Progenitor cell of endocrine pancreas (in vitro differentiated cells): Measurements from ENCODE around the gene CC2D1B. TPM values are rescaled to one million over a fixed set of nuclear protein-coding genes. Genes with fewer than 3 reads are reported as not detected.

Experiments used
- DNase-seq: peaks from one replicate; pipeline ENCODE4 v3.0.0; 2021; ENCODE audit warnings: low spot score; ENCODE audit not compliant: unreplicated experiment
- H3K27ac Mint-ChIP-seq: 2 replicates; pipeline ENCODE4 v1.8.0; 2021; ENCODE audit warnings: mild to moderate bottlenecking, moderate library complexity, mixed read lengths
- H3K27me3 Mint-ChIP-seq: 2 replicates; pipeline ENCODE4 v1.8.0; 2021; ENCODE audit warnings: mixed read lengths
- H3K36me3 Mint-ChIP-seq: 2 replicates; pipeline ENCODE4 v1.8.0; 2022; ENCODE audit warnings: mixed read lengths; ENCODE audit not compliant: insufficient read depth
- H3K4me1 Mint-ChIP-seq: 2 replicates; pipeline ENCODE4 v1.8.0; 2021; ENCODE audit warnings: low read depth, mixed read lengths
- H3K4me3 Mint-ChIP-seq: 2 replicates; pipeline ENCODE4 v1.8.0; 2021; ENCODE audit warnings: low read depth, mild to moderate bottlenecking, moderate library complexity, mixed read lengths
- H3K9me3 Mint-ChIP-seq: 2 replicates; pipeline ENCODE4 v1.8.0; 2021; ENCODE audit warnings: low read depth, mixed read lengths
- total RNA-seq: library from RNA; stranded (reverse); gene quantifications from 2 replicates; pipeline ENCODE4 v1.2.1, GENCODE V29; 2021
- TF ChIP-seq, protein P1 (sequence below): fragments of 200-600 bp; sonication (generic); IDR thresholded peaks from one replicate; pipeline ENCODE4 v1.5.0; 2021; ENCODE audit warnings: antibody characterized with exemption, mild to moderate bottlenecking; ENCODE audit not compliant: unreplicated experiment

The CC2D1B gene
- total RNA-seq, 1 donor from 2014 or later, result 42.7 TPM

DNA sequence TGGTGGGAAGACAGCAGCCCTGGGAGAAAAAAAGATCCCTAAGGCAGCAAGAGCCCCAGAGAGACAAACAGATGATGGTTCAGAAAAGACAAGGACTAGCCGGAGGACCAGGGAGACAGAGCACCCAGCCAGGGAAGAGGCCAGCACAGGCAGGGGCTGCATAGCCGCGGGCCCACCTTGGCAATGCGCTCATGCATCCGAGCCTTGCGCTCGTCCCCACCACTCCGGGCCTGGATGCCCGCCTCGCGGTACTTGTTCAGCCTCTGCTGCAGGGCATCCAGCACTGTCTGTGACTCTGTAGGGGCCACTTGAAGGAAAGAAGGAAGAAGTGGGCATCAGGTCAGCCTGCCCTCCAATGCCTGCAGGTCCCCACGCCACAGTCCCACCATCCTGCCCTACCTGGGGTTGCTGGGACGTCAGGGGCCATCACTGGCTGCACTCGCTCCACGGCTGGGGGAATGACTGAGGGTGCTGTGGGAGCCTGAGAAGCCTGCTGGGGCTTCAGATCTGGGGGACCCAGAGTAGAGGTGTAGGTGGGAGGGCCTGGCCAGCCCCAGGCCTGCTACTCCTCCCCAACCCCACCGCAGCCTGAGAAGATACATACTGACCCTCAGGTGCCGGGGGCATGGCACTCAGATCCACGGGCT, 7.0 kb downstream of the CC2D1B start:
- no peak overlapping the region for H3K27ac Mint-ChIP-seq
- H3K27me3 Mint-ChIP-seq, result no peaks in the 10 kb centered on the region
- no peaks in the 10 kb centered on the region for H3K4me1 Mint-ChIP-seq
- no peak for DNase-seq
- H3K4me3 Mint-ChIP-seq, result no peak overlapping the region
- TF ChIP-seq, protein P1, sequence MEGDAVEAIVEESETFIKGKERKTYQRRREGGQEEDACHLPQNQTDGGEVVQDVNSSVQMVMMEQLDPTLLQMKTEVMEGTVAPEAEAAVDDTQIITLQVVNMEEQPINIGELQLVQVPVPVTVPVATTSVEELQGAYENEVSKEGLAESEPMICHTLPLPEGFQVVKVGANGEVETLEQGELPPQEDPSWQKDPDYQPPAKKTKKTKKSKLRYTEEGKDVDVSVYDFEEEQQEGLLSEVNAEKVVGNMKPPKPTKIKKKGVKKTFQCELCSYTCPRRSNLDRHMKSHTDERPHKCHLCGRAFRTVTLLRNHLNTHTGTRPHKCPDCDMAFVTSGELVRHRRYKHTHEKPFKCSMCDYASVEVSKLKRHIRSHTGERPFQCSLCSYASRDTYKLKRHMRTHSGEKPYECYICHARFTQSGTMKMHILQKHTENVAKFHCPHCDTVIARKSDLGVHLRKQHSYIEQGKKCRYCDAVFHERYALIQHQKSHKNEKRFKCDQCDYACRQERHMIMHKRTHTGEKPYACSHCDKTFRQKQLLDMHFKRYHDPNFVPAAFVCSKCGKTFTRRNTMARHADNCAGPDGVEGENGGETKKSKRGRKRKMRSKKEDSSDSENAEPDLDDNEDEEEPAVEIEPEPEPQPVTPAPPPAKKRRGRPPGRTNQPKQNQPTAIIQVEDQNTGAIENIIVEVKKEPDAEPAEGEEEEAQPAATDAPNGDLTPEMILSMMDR, result no peak
- no peaks in the 10 kb centered on the region for H3K9me3 Mint-ChIP-seq
- peaks cover 33% of the 10 kb centered on the region for H3K36me3 Mint-ChIP-seq

DNA sequence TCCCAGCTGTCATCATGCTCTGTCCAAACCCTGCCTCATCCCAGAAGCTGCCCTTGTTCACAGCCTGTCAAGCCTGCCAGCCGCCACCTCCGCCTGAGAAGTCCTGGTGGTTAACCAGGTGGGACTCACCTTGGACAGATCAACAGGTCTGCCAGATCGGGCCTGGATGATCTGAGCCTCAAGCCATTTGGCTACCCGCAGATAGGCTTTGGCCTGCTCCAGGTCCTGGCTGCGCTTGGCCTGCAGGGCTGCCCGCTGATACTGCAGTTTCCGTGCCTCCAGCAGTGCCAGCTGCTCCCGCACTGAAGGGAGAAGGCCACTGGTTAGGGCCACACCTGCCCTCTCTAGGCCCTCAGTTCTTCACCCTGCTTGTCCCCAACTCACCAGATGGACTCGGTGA, 8.6 kb downstream of the CC2D1B start:
- Mint-ChIP-seq H3K4me3 (no peak overlapping the region), H3K36me3 (peaks cover 38% of the 10 kb centered on the region), H3K27ac (no peak overlapping the region), H3K4me1 (no peaks in the 10 kb centered on the region), H3K27me3 (no peaks in the 10 kb centered on the region), H3K9me3 (no peaks in the 10 kb centered on the region)
- DNase-seq, result no peak
- TF ChIP-seq, protein P1, result no peak

DNA sequence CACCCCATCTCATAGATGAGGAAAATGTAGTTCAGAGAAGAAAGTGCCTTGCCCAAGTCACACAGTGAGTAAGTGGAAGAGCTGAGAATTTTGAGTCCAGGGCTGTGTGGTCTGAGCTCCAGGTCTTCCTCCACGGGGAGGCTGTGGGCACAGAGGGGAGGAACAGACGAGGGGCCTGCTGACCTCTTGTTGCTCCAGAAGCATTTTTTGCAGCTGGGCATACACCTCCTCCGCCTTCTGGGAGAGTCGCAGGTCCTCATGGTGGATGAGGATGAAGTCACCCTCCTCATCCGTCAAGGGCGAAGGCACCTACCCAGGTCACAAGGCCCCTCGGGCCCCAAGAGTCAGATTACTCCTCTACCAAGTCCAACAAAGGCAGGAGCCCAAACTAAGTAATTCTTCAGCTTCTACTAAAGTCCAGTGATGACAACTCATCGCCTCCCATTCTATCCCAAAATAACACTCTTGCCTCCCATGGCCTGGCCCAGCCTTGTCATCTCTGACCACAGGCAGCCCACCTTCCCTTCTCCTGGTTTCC, 9.1 kb downstream of the CC2D1B start:
- H3K9me3 Mint-ChIP-seq, result no peaks in the 10 kb centered on the region
- DNase-seq, result no peak
- no peaks in the 10 kb centered on the region for H3K4me1 Mint-ChIP-seq
- no peaks in the 10 kb centered on the region for H3K27me3 Mint-ChIP-seq
- TF ChIP-seq, protein P1, result no peak
- H3K27ac Mint-ChIP-seq, result no peak overlapping the region
- no peak overlapping the region for H3K4me3 Mint-ChIP-seq
- peaks cover 38% of the 10 kb centered on the region for H3K36me3 Mint-ChIP-seq

DNA sequence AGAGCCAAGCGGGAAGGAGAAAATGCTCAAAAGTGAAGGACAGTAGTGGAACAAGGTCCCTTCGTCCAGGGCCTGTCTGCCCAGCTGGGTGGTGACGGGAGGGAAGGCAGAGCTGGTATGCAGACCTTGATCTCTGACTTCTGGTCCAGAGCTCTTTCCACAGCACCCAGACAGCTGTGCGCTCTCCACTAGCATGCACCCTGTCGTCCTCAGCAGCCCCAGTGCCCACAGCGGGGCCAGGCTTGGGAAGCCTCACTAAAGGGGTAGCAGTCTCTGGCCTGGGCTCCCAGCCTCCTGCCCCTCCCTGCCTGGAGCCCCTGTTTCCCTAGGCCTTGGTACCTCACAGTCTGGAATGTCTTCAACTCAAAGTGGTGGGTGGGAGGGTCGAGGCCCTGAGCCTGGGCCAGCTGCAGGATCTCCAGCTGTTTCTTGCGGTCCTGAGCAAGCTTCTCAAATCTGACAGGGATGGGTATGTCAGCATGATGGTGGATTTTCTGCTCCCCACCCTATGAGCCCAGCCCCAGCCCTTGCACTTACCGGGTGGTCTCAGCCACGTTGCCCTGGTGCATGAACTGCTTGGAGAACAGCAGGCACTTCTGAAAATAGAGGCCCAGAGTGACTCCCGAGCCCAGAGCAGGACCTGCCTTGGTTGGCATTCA, 10.0 kb downstream of the CC2D1B start:
- Mint-ChIP-seq H3K9me3 (no peaks in the 10 kb centered on the region), H3K4me3 (no peak overlapping the region), H3K36me3 (peaks cover 32% of the 10 kb centered on the region), H3K27ac (peak overlapping the region; percentile 62), H3K4me1 (peaks cover under 1% of the 10 kb centered on the region), H3K27me3 (no peaks in the 10 kb centered on the region)
- no peak for DNase-seq
- TF ChIP-seq, protein P1, result no peak

DNA sequence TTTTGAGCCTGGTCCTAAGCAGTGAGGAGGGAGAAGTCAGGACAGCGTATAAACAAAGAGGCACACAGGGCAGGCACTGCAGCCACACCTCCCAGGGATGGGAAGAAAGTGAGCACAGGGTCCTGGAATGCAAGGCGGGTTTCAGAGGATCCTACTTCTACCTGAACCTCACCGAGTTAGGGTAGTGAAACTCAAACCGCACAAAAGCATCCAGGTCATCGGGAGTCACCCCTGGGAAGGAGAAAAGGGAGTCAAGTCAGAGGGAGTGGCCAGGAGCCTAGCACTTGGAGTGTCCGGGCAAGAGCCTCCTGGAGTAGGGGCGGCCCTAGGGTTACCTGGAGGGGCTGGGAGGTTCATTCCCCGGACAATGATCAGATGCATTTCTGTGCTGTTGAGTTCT, 10.6 kb downstream of the CC2D1B start:
- Mint-ChIP-seq H3K4me3 (no peak overlapping the region), H3K27ac (peak overlapping the region; percentile 62), H3K36me3 (peaks cover 32% of the 10 kb centered on the region), H3K4me1 (peaks cover 6% of the 10 kb centered on the region), H3K27me3 (no peaks in the 10 kb centered on the region), H3K9me3 (no peaks in the 10 kb centered on the region)
- TF ChIP-seq, protein P1, result no peak
- no peak for DNase-seq
